NCI-H2029 (cell line): ENCODE measurements around the gene PDHX.
"Not testable (repeated sequence)": the region's sequence is repeated elsewhere in the genome, so short reads cannot be mapped to it uniquely, and the experiment has no call there.

Experiments used
- DNase-seq: peaks from one replicate; lab custom pipeline; 2025; lab: John Stamatoyannopoulos, UW

The PDHX gene

DNA sequence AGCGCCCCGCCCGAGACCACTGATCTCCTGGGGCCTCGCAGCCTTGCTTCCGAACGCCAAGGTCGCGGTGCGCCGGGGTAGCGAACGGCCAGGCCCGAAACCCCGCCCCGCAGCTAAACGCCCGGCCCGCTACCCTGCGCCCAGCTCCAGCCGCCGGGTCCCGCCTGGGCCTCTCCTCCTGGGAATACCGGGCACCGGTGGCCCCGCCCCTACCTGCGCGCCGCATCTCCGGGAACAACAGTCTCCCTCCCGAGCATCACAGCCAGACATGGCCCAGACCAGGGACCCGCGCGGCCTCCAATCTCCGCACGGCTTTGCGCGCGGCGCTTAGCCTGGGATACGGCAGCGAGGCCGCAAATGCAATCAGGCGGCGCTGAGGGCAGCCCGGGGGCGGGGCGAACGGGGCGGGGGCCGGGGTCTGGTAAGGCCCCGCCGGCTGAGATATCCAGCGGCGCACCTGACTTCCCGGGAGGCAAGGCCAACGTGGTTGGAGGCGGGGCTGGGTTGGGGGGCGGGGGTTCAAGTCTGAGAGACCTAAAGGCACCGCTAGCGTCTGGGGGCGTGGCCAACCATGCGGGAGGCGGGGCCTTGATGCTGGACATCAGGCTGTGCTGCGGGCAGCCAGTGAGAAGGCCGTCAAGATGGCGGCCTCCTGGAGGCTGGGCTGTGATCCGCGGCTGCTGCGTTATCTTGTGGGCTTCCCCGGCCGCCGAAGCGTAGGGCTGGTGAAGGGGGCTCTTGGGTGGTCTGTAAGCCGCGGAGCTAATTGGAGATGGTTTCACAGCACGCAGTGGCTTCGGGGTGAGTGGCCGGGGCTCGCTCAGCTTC, at the start of gene PDHX, which contains the start of gene APIP:
Gene PDHX, plus strand, starts transcription at position 604 of the 828 bp plus-strand sequence. Its CDS starts 38 bp downstream, at position 642.
Gene APIP, minus strand, starts transcription at position 365 of the 828 bp plus-strand sequence. Its CDS starts 95 bp downstream, at position 270.
- DNase-seq: peak; percentile 99

- DNase-seq: no peak
These were observed 47.0 kb upstream of the PDHX start for GRCh38 chr11:34869425-34869824.

- no peak for DNase-seq
These were observed 45.7 kb upstream of the PDHX start for GRCh38 chr11:34870548-34871196.

- no peak for DNase-seq
These were observed 42.2 kb upstream of the PDHX start for GRCh38 chr11:34874202-34874601.

GRCh38 chr11:34877375-34877975, 38.9 kb upstream of the PDHX start:
- no peak for DNase-seq

- DNase-seq: no peak
These were observed 34.5 kb upstream of the PDHX start for GRCh38 chr11:34881900-34882299.

DNA sequence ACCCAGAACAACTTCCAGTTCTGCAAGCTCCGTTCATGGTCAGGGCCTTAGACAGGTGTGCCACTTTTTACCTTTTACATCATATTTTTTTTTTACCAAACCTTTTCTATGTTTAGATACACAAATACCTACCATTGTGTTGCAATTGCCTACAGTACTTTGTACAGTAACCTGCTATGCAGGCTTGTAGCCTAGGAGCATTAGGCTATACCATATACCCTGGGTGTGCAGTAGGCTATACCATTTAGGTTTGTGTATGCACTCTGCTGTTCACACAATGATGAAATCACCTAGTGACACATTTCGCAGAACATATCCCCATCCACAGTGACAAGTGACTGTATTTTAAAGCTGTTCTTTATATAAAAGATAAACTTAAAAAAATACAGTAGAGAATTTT, 29.8 kb upstream of the PDHX start:
- DNase-seq: no peak

DNA sequence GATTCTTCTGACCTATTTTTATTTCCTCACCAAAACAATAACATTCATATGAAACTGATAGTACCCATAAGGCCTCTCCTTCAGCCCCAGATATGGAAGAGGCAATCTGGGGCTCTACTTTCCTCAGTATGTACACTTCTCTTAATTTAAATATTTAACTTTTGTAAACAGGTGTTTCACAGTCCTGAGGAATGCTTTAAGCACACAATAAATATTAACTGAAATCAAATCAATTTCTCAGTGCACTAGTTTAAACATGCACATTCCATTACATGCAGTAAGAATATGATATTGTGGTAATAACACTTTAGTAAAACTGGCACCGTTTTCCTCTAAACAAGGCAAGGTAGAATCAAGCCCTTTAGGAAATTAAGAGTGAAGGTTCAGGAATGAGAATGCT, 29.2 kb upstream of the PDHX start:
- DNase-seq: no peak

GRCh38 chr11:34890089-34890488, 26.3 kb upstream of the PDHX start:
- no peak for DNase-seq

GRCh38 chr11:34890812-34891211, 25.6 kb upstream of the PDHX start:
- DNase-seq: peak; percentile 63

DNA sequence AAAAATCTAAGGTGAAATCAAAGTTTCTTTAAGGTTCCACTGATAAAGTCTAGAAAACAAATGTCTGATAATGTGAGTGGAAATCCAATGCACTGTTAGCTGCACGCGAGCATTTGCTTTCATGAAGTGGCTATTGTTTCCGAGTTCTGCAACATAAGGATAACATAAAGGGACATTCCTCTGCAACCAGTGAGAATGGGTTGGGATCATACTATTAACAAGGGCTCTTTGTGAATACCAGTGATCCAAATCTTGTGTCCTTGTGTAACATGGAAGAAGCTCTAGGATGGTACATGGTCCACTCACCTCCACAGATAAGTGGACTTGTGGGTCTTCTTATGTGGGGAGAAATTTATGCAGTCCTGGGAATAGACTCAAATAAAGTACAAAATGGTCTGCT, 24.8 kb upstream of the PDHX start:
- DNase-seq: no peak

- no peak for DNase-seq
These were observed 23.0 kb upstream of the PDHX start for GRCh38 chr11:34893416-34893815.

- not testable (repeated sequence) for DNase-seq
These were observed 20.2 kb upstream of the PDHX start for GRCh38 chr11:34896191-34896590.

GRCh38 chr11:34897171-34897870, 19.1 kb upstream of the PDHX start:
- DNase-seq: no peak

DNA sequence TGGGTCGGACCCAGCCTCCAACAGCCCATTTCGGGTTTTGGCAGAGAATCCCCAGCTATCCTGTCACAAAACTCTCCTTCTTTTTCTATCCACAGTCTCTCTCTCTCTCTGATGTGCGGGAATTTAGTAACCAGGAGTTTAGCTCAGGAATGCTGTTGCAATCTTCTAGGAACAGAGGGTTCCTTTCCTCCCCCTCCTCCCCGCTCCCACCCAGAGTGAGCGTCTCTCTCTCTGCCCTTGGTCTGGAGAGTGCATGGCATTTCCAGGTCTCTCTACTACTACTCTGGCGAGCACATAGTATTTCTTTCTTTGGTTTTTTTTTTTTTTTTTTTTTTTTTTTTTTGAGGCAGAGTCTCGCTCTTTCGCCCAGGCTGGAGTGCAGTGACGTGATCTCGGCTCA, 17.9 kb upstream of the PDHX start:
- no peak for DNase-seq

- no peak for DNase-seq
These were observed 16.8 kb upstream of the PDHX start for GRCh38 chr11:34899633-34900016.

DNA sequence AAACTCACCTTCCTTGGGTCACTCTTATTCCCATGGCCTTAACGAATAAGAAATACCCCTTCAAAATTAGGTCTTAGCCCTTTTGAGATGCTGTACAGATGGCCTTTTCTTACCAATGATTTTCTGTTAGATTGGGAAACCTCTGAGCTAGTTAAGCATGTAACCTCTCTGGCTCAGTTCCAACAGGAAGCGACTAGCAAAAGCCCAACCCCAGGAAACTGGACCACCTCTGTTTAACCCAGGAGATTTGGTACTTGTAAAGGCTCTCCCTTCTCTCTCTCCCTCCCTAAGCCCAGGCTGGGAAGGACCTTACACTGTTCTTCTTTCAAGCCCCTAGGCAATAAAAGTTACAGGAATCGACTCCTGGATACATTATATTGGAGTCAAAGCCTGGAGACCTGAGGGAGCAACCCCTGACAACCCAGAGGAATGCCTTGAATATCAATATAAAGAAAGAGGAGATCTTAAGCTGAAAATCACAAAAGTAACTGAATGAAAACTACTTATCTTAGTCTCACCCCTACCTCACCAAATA, 11.9 kb upstream of the PDHX start:
- DNase-seq: peak; percentile 73

GRCh38 chr11:34905666-34906065, 10.8 kb upstream of the PDHX start:
- DNase-seq: no peak

DNA sequence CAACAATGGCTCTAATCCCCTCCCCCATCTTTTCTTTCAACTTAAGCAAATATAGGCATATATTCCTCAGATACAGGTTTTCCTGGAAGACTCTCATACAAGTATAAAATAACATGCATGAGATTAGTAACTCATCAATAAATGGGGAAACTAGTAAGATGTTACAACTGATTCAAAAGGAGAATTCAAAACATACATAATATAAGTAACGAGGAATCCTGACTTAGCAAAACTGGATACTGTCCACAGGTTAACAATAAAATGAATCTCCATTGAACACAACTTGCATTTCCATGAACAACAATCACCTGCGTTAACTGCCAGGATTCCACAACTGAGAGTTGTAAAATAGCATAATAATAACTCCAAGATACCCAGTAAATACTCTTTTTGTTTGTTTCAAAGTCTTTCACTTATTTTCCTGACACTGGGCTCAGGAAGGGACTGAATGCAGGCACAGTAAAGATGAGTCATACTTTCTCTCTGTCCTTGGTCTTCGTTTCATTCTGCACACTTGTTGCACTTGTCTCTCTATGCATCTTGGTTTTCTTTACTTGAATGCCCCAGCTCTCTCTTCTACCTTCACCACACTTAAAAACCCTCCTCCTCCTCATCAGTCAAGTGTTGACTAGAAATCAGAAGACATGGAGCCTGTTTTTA, 8.4 kb upstream of the PDHX start:
- DNase-seq: no peak

DNA sequence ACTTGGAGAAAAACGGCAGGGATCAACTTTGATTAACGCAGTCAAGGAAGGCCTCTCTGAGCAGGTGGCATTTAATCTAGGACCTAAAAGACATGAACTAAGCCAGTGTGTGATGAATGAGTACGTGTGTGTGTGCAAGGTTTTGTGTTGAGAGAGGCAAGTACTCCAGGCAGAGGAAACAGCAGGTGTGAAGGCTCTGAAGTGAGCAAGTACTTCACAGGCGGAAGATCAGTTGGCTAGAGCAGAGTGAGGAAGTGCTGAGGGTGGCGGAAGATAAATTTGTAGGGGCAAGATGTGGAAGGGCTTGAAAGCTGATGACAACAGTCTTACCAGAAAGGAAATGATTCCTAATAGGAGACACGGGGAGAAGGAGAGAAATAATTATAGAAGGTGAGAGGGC, 7.0 kb upstream of the PDHX start:
- peak; percentile 23 for DNase-seq

DNA sequence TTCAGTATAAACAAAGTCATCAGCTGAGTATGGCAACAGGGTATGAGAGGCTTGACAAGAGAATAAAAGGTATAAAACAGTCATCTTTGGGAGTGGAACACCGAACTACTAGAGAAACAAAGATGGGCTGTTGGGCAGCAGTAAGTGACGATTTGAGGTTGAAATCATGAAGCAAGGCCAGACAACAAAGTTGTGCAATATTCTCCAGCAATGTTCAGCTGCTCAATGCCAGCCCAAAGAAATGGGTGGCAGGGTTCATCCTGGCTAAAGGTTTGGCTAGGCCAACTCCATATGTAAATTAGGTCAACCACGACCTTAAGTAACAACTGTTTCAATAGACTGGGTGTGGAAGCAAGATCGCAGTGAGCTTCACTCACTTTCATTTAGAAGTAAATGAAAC, 6.5 kb upstream of the PDHX start:
- DNase-seq: no peak

DNA sequence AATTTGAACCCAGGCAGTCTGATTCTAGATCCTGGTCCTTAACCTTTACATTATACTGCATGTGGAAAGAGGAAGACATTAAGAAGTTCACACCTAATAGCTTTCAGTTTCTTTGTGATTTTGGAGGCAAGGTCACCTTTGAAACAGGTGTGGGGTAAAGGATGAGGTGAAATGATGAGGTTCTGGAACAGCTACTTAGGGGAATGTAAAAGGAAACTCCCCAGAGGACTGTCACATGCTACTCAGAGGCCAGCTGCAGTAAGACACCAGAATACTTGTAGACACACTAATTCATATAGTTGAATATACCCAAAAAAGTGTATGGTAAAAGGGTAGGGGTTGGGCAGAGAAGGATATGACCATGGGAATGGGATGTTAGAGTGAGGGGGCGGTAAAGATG, 5.6 kb upstream of the PDHX start:
- DNase-seq: no peak
